Measurements from ENCODE around the gene FAM131A.

DNA sequence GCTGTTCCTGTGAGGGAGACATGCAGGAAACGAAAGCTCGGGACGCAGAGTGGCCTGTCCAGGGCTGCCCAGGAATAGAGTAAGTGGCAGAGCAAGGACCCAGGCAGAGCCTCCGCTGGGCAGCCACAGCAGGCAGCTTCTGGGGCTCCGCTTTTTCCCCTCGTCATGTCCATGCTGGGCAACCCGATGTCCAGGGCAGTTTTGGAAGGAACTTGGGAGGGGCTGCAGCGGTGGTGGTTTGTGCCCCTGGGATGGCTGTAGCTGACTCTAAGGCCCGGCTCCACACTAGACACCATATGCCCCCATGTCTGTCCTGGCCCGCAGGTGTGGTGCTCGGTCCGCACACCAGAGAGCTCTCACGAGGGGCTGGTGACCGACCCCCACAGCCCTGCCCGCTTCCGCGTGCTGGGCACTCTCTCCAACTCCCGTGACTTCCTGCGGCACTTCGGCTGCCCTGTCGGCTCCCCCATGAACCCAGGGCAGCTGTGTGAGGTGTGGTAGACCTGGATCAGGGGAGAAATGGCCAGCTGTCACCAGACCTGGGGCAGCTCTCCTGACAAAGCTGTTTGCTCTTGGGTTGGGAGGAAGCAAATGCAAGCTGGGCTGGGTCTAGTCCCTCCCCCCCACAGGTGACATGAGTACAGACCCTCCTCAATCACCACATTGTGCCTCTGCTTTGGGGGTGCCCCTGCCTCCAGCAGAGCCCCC lies 45.5 kb upstream of the FAM131A start:
- no peak for TF ChIP-seq MYC (IDR thresholded peaks at IDR 0.05; ENCODE audit: insufficient read depth, insufficient read length, insufficient replicate concordance, low read length, severe bottlenecking)
- TF ChIP-seq ZNF384 (IDR thresholded peaks at IDR 0.05; ENCODE audit: borderline replicate concordance, low read depth, low read length) = no peak
- TF ChIP-seq RFX5 (IDR thresholded peaks at IDR 0.05; ENCODE audit: low read depth, low read length) = no peak
